ENCODE results near the gene MNT.

MNT gene

DNA sequence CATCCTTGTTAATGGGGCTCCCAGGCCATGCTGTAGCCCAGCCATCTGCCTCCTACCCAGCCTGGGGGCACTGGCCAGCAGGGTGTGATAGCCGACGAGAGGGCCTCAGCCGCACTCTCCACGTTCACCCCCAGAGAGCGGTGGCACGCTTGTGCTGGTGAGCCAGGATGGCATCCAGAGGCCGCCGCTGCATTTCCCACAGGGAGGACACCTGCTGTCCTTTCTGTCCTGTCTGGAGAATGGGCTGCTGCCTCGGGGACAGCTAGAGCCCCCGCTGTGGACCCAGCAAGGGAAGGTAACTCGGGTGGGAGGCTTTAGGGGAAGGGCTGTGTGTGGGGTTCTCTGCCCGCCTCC is 36.1 kb downstream of the MNT start:
- no peak overlapping the region for H3K4me3 ChIP-seq (replicated peaks; ENCODE audit: low read depth, low read length)
- TF ChIP-seq, protein P1, sequence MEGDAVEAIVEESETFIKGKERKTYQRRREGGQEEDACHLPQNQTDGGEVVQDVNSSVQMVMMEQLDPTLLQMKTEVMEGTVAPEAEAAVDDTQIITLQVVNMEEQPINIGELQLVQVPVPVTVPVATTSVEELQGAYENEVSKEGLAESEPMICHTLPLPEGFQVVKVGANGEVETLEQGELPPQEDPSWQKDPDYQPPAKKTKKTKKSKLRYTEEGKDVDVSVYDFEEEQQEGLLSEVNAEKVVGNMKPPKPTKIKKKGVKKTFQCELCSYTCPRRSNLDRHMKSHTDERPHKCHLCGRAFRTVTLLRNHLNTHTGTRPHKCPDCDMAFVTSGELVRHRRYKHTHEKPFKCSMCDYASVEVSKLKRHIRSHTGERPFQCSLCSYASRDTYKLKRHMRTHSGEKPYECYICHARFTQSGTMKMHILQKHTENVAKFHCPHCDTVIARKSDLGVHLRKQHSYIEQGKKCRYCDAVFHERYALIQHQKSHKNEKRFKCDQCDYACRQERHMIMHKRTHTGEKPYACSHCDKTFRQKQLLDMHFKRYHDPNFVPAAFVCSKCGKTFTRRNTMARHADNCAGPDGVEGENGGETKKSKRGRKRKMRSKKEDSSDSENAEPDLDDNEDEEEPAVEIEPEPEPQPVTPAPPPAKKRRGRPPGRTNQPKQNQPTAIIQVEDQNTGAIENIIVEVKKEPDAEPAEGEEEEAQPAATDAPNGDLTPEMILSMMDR (IDR thresholded peaks at IDR 0.05; ENCODE audit: low read depth, low read length, missing control alignments), result no peak
- DNase-seq (ENCODE audit: extremely low read depth, low read depth), result no peak

DNA sequence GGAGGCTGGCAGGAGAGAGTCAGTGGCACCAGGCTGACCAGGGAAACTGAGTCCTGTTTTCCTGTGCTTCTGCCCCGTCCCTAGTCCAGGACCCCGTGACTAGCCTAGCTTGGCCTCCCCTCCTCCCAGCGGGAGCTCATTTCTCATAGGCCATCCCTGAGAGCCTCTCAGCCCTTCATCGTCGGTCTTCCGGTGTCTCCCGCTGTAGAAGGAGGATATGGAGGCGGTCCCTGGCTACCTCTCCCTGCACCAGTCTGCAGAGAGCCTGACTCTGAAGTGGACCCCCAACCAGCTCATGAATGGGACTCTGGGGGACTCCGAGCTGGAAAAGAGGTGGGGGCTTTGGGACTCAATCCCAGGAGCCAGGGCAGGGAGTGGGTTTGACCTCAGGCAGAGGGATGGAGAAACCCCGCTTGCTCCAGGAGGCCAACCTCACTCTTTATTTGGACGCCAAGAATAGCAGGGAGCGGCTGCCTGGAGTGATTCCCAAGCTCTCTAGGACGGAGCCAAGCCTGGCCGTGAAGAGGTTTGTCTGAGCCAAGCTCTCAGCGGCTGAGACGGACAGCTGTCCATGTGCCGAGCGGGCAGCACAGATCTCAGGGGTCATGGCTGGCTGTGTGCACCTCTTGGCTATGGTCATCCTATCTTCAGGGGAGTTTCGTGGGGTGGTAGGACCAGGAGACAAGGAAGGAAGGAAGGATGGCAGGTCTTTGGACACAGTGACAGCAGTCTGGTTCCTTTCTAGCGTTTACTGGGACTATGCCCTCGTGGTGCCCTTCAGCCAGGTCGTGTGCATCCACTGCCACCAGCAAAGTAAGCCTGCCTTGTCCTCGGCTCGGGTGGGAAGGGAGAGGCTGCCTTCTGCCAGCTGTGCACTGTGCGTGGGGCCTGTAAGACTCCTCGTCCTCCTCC is 36.8 kb downstream of the MNT start:
- no peak for DNase-seq (ENCODE audit: extremely low read depth, low read depth)
- no peak overlapping the region for H3K4me3 ChIP-seq (replicated peaks; ENCODE audit: low read depth, low read length)
- TF ChIP-seq, protein P1 (IDR thresholded peaks at IDR 0.05; ENCODE audit: low read depth, low read length, missing control alignments), result no peak

DNA sequence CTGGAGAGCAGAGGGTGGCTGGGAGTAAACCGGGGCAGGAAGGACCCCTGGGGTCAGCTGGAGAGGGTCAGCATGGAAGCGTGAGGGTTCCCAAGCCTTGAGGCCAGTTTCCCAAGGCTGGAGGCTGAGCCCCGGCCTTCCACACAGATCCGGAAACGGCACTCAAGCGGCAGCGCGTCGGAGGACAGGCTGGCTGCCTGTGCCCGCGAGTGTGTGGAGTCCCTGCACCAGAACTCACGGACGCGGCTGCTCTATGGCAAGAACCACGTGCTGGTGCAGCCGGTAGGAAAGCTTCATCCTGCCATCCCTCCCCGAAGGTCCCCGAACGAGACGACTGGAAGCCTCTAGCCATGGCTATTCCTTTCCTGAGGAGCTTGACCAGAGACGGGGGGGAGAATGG is 37.5 kb downstream of the MNT start:
- DNase-seq (ENCODE audit: extremely low read depth, low read depth), result no peak
- TF ChIP-seq, protein P1 (IDR thresholded peaks at IDR 0.05; ENCODE audit: low read depth, low read length, missing control alignments), result no peak
- no peak overlapping the region for H3K4me3 ChIP-seq (replicated peaks; ENCODE audit: low read depth, low read length)

DNA sequence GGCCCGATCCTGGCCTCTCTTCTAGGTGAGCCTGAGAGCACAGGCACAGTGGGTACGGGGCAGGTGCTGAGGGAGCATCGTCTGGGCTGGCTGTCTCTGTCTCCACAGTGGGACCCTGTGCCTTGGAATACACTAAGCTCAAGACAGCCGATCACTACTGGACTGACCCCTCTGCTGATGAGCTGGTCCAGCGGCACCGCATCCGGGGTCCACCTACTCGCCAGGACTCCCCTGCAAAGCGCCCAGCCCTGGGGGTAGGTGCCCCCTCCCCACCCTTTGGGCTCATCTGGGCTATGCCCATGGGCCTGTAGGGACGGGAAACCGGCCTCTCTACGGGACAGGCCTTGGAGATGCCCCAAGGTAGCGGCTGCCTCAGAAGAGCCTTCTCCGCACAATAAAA is 38.0 kb downstream of the MNT start:
- no peak for DNase-seq (ENCODE audit: extremely low read depth, low read depth)
- TF ChIP-seq, protein P1 (IDR thresholded peaks at IDR 0.05; ENCODE audit: low read depth, low read length, missing control alignments), result no peak
- H3K4me3 ChIP-seq (replicated peaks; ENCODE audit: low read depth, low read length), result no peak overlapping the region

DNA sequence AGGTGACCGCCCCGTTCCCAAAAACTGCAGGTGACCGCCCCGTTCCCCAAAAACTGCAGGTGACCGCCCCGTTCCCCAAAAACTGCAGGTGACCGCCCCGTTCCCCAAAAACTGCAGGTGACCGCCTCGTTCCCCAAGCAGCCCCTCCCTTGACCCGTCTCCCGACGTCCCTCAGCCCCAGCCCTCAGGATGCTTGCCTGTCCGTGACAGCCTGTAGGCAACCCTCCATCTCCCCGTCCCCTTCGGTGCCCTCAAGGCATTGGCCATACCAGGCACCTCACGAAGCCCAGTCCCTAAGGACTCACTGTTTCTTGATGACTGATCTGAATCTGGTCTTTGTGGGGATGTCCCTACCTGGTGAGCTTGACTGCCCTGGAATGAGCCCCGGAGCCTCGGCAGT is 38.4 kb downstream of the MNT start:
- H3K4me3 ChIP-seq (replicated peaks; ENCODE audit: low read depth, low read length), result no peak overlapping the region
- TF ChIP-seq, protein P1 (IDR thresholded peaks at IDR 0.05; ENCODE audit: low read depth, low read length, missing control alignments), result no peak
- no peak for DNase-seq (ENCODE audit: extremely low read depth, low read depth)

DNA sequence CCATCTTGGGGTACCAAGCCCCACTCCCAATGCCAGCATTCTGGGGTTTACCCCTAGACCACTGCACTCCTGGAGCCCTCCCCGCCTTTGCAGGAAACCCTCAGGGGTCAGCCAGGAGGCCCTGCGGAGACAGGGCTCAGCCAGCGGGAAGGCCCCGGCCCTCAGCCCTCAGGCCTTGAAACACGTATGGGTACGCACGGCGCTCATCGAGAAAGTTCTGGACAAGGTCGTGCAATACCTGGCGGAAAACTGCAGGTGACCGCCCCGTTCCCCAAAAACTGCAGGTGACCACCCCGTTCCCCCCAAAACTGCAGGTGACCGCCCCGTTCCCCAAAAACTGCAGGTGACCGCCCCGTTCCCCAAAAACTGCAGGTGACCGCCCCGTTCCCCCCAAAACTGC is 38.8 kb downstream of the MNT start:
- TF ChIP-seq, protein P1 (IDR thresholded peaks at IDR 0.05; ENCODE audit: low read depth, low read length, missing control alignments), result no peak
- no peak for DNase-seq (ENCODE audit: extremely low read depth, low read depth)

More for the DNA sequence above, 38.8 kb downstream of the MNT start:
- no peak overlapping the region for H3K4me3 ChIP-seq (replicated peaks; ENCODE audit: low read depth, low read length)

Measured in HFF-Myc (cell line).